ENCODE data around the gene RNF111. TPM values are rescaled to one million over a fixed set of nuclear protein-coding genes. Genes with fewer than 3 reads are reported as not detected.

The RNF111 gene
- polyA plus RNA-seq = 1 to 10 TPM; 7.6 to 9.7 TPM

DNA sequence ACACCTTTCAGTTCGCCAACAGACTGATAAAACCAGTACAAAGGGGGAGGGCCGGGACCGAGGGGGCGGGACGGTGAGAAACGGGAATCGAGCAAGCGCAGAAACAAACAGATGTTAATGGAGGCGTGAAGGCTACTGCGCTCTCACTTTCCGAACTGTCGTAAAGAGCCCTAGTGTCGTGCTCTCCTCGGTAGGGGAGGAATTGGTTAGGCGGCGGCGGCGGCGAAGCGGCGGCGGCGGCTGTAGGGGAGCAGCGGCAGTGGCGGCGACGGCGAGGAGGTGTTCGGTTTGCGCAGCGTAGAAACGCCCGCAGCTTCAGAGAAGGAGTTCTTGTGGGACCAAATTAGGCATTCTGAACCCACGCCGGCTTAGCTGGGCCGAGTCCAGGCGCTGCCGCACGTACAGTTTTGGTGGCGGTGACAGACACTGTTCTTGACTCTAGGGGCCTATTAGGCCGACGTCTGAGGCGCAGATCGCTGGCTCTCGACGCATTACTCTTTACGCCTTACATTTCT, at the start of gene RNF111:
RNF111 (plus strand) TSS at position 173 of the 515 bp plus-strand sequence. CDS start 43,160 bp downstream, outside the sequence.
- Histone ChIP-seq H3K27me3 (ENCODE audit: control insufficient read depth in 1 of 2, insufficient read depth in 2 of 2, low read length in 2 of 2) (no peaks in the 10 kb centered on the region), H3K9me3 (ENCODE audit: control insufficient read depth in 2 of 2, insufficient read depth in 1 of 2, low read depth in 1 of 2, low read length in 1 of 2) (no peaks in the 10 kb centered on the region)
- 0% methylated on average over 47 of the region's 47 CpGs for WGBS, 2 donors

DNA sequence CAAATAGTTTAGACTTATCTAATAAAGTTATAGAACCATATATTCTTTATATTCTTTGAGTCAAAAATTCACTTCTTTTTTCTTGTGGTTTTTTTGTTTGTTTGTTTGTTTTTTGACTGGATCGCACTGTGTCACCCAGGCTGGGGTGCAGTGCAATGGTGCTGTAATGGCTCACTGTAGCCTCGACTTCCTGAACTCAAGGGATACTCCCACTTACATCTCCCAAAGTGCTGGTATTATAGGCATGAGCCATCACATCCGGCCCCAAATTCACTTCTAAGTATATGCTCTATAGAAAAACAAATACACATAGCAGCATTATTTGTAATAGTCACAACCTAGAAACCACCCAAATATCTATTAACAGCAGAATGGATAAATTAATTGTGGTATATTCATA, 40.3 kb upstream of the RNF111 start:
- H3K36me3 ChIP-seq (ENCODE audit: control insufficient read depth in 2 of 2, insufficient read depth in 2 of 2, low read length in 1 of 2) = no peaks in the 10 kb centered on the region
- H3K9me3 ChIP-seq (ENCODE audit: control insufficient read depth in 2 of 2, insufficient read depth in 1 of 2, low read depth in 1 of 2, low read length in 1 of 2) = no peaks in the 10 kb centered on the region
- WGBS, 2 donors = 82 to 92% methylated on average over 3 of the region's 3 CpGs
- H3K27ac ChIP-seq (ENCODE audit: low read depth in 2 of 2, low read length in 1 of 2) = no peak overlapping the region
- no peak overlapping the region for H3K4me3 ChIP-seq (ENCODE audit: low read depth in 1 of 2, low read length in 2 of 2)
- H3K4me1 ChIP-seq (ENCODE audit: control insufficient read depth in 2 of 2, insufficient read depth in 2 of 2, low read length in 1 of 2) = peaks cover 0 to 2% of the 10 kb centered on the region in 2 donors
- H3K27me3 ChIP-seq (ENCODE audit: control insufficient read depth in 1 of 2, insufficient read depth in 2 of 2, low read length in 2 of 2) = no peaks in the 10 kb centered on the region

More for the DNA sequence above, at the start of gene RNF111:
- Histone ChIP-seq H3K4me3 (ENCODE audit: low read depth in 1 of 2, low read length in 2 of 2) (peak within 1 kb of the TSS; percentile 96), H3K27ac (ENCODE audit: low read depth in 2 of 2, low read length in 1 of 2) (peak within 1 kb of the TSS; percentile 94 to 98), H3K4me1 (ENCODE audit: control insufficient read depth in 2 of 2, insufficient read depth in 2 of 2, low read length in 1 of 2) (no peaks in the 10 kb centered on the region), H3K36me3 (ENCODE audit: control insufficient read depth in 2 of 2, insufficient read depth in 2 of 2, low read length in 1 of 2) (peaks cover 0 to 3% of the 10 kb centered on the region in 2 donors)

DNA sequence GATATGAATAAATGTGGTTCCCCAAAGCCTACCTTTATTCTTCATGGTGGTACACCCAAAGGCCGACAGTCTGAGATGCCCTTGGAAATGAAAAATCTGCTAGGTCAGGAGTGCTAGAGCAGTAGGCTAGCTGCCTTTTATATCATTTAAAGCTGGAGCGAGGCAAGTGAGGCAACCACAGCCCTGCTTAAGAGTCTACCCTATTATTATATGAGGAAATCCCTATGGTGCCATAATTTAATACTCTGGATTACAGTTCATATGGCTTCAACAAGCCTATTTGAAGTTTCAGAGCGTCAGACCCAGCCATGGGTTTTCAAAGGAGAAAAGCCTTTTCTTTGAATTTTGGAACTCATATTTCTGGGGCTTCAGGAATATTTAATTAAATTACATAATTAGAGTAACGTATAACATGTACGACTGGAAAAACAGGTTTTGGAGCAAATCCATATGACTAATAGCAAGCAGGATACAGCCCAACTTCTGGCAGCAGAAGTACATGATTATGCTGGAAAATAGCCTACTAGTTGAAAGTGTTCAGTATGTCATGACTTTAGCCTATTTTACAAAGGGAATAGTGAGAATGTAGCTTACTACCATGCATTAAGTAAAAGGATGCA, 36.0 kb upstream of the RNF111 start:
- Histone ChIP-seq H3K27ac (ENCODE audit: low read depth in 2 of 2, low read length in 1 of 2) (peak overlapping the region; percentile 86 to 89), H3K9me3 (ENCODE audit: control insufficient read depth in 2 of 2, insufficient read depth in 1 of 2, low read depth in 1 of 2, low read length in 1 of 2) (no peaks in the 10 kb centered on the region), H3K27me3 (ENCODE audit: control insufficient read depth in 1 of 2, insufficient read depth in 2 of 2, low read length in 2 of 2) (no peaks in the 10 kb centered on the region), H3K36me3 (ENCODE audit: control insufficient read depth in 2 of 2, insufficient read depth in 2 of 2, low read length in 1 of 2) (no peaks in the 10 kb centered on the region), H3K4me1 (ENCODE audit: control insufficient read depth in 2 of 2, insufficient read depth in 2 of 2, low read length in 1 of 2) (peaks cover 0 to 5% of the 10 kb centered on the region in 2 donors), H3K4me3 (ENCODE audit: low read depth in 1 of 2, low read length in 2 of 2) (peak overlapping the region in 1 of 2 donors; percentile 42)
- WGBS, 2 donors = 30 to 48% methylated on average over 5 of the region's 5 CpGs

DNA sequence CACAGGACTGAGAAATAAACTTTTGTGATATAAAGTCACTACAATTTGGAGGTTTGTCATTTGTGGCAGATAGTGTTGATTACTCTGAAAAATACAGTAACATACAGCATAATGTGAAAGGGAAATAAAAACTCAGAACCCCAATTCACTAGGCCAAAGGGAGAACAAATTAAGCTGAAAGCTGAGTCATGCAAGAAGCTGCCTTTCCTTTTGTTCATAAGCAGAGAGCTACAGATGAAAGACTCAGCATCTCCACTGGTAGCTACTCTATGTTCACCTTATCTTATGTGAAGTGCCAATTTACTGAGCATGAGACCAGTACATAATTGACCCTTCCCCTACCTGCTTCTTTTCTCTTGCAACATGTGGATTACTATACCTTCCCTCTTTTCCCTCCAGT, 34.7 kb upstream of the RNF111 start:
- Histone ChIP-seq H3K4me1 (ENCODE audit: control insufficient read depth in 2 of 2, insufficient read depth in 2 of 2, low read length in 1 of 2) (peaks cover 0 to 5% of the 10 kb centered on the region in 2 donors), H3K4me3 (ENCODE audit: low read depth in 1 of 2, low read length in 2 of 2) (no peak overlapping the region), H3K27me3 (ENCODE audit: control insufficient read depth in 1 of 2, insufficient read depth in 2 of 2, low read length in 2 of 2) (no peaks in the 10 kb centered on the region), H3K36me3 (ENCODE audit: control insufficient read depth in 2 of 2, insufficient read depth in 2 of 2, low read length in 1 of 2) (no peaks in the 10 kb centered on the region), H3K27ac (ENCODE audit: low read depth in 2 of 2, low read length in 1 of 2) (peak overlapping the region; percentile 91 to 93), H3K9me3 (ENCODE audit: control insufficient read depth in 2 of 2, insufficient read depth in 1 of 2, low read depth in 1 of 2, low read length in 1 of 2) (no peaks in the 10 kb centered on the region)

GRCh38 chr15:58957101-58957973, 30.1 kb upstream of the RNF111 start:
- Histone ChIP-seq H3K4me3 (ENCODE audit: low read depth in 1 of 2, low read length in 2 of 2) (no peak overlapping the region), H3K9me3 (ENCODE audit: control insufficient read depth in 2 of 2, insufficient read depth in 1 of 2, low read depth in 1 of 2, low read length in 1 of 2) (no peaks in the 10 kb centered on the region), H3K27ac (ENCODE audit: low read depth in 2 of 2, low read length in 1 of 2) (no peak overlapping the region), H3K27me3 (ENCODE audit: control insufficient read depth in 1 of 2, insufficient read depth in 2 of 2, low read length in 2 of 2) (no peaks in the 10 kb centered on the region), H3K36me3 (ENCODE audit: control insufficient read depth in 2 of 2, insufficient read depth in 2 of 2, low read length in 1 of 2) (no peaks in the 10 kb centered on the region), H3K4me1 (ENCODE audit: control insufficient read depth in 2 of 2, insufficient read depth in 2 of 2, low read length in 1 of 2) (peaks cover 0 to 1% of the 10 kb centered on the region in 2 donors)
- 29 to 31% methylated on average over 8 of the region's 8 CpGs for WGBS, 2 donors

DNA sequence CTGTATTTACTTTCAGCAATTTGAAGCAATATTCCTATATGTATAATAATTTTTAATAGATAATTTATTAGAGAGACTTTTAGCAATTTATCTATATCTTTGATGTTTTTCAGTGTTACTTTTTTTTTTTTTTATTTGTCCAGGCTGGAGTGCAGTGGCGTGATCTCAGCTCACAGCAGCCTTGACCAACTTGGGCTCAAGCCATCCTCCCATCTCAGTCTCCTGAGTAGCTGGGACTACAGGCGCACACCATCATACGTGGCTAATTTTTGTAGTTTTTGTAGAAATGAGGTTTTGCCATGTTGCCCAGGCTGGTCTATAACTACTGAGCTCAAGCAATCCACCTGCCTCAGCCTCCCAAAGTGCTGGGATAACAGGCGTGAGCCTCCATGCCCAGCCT, 28.7 kb upstream of the RNF111 start:
- no peaks in the 10 kb centered on the region for H3K36me3 ChIP-seq (ENCODE audit: control insufficient read depth in 2 of 2, insufficient read depth in 2 of 2, low read length in 1 of 2)
- 78 to 95% methylated on average over 4 of the region's 4 CpGs for WGBS, 2 donors
- no peaks in the 10 kb centered on the region for H3K4me1 ChIP-seq (ENCODE audit: control insufficient read depth in 2 of 2, insufficient read depth in 2 of 2, low read length in 1 of 2)
- H3K27ac ChIP-seq (ENCODE audit: low read depth in 2 of 2, low read length in 1 of 2) = no peak overlapping the region
- H3K9me3 ChIP-seq (ENCODE audit: control insufficient read depth in 2 of 2, insufficient read depth in 1 of 2, low read depth in 1 of 2, low read length in 1 of 2) = no peaks in the 10 kb centered on the region
- H3K27me3 ChIP-seq (ENCODE audit: control insufficient read depth in 1 of 2, insufficient read depth in 2 of 2, low read length in 2 of 2) = no peaks in the 10 kb centered on the region
- no peak overlapping the region for H3K4me3 ChIP-seq (ENCODE audit: low read depth in 1 of 2, low read length in 2 of 2)

- Histone ChIP-seq H3K27ac (ENCODE audit: low read depth in 2 of 2, low read length in 1 of 2) (no peak overlapping the region), H3K4me1 (ENCODE audit: control insufficient read depth in 2 of 2, insufficient read depth in 2 of 2, low read length in 1 of 2) (no peaks in the 10 kb centered on the region), H3K4me3 (ENCODE audit: low read depth in 1 of 2, low read length in 2 of 2) (no peak overlapping the region), H3K36me3 (ENCODE audit: control insufficient read depth in 2 of 2, insufficient read depth in 2 of 2, low read length in 1 of 2) (no peaks in the 10 kb centered on the region), H3K9me3 (ENCODE audit: control insufficient read depth in 2 of 2, insufficient read depth in 1 of 2, low read depth in 1 of 2, low read length in 1 of 2) (no peaks in the 10 kb centered on the region), H3K27me3 (ENCODE audit: control insufficient read depth in 1 of 2, insufficient read depth in 2 of 2, low read length in 2 of 2) (no peaks in the 10 kb centered on the region)
- 76 to 93% methylated on average over 1 of the region's 1 CpG for WGBS, 2 donors
Measured at GRCh38 chr15:58962136-58962535, 25.3 kb upstream of the RNF111 start.

GRCh38 chr15:58962662-58963565, 24.5 kb upstream of the RNF111 start:
- Histone ChIP-seq H3K4me3 (ENCODE audit: low read depth in 1 of 2, low read length in 2 of 2) (no peak overlapping the region), H3K27me3 (ENCODE audit: control insufficient read depth in 1 of 2, insufficient read depth in 2 of 2, low read length in 2 of 2) (no peaks in the 10 kb centered on the region), H3K36me3 (ENCODE audit: control insufficient read depth in 2 of 2, insufficient read depth in 2 of 2, low read length in 1 of 2) (no peaks in the 10 kb centered on the region), H3K27ac (ENCODE audit: low read depth in 2 of 2, low read length in 1 of 2) (peak overlapping the region in 1 of 2 donors; percentile 35), H3K4me1 (ENCODE audit: control insufficient read depth in 2 of 2, insufficient read depth in 2 of 2, low read length in 1 of 2) (no peaks in the 10 kb centered on the region), H3K9me3 (ENCODE audit: control insufficient read depth in 2 of 2, insufficient read depth in 1 of 2, low read depth in 1 of 2, low read length in 1 of 2) (no peaks in the 10 kb centered on the region)
- 65 to 71% methylated on average over 8 of the region's 8 CpGs for WGBS, 2 donors

DNA sequence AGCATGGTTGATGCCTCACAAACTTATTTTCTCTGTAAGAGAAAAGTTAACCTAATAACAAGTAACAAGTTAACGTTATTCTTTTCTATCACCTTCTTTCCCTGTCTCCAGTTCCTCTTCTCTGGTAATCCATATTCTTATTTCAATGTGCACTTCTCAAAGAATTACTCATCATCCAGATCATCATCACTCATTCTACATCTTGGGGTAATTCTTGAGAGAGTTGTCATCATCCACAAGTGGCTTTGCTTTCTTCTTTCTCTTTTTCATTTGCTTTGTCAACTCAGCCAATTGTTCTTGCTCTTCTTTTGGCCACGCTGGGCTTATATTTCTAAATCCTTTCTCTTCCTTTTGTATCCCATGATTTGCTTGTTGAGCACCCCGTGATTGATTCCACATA, 20.8 kb upstream of the RNF111 start:
- no peak overlapping the region for H3K4me3 ChIP-seq (ENCODE audit: low read depth in 1 of 2, low read length in 2 of 2)
- 79 to 86% methylated on average over 3 of the region's 3 CpGs for WGBS, 2 donors
- no peak overlapping the region for H3K27ac ChIP-seq (ENCODE audit: low read depth in 2 of 2, low read length in 1 of 2)
- no peaks in the 10 kb centered on the region for H3K9me3 ChIP-seq (ENCODE audit: control insufficient read depth in 2 of 2, insufficient read depth in 1 of 2, low read depth in 1 of 2, low read length in 1 of 2)
- no peaks in the 10 kb centered on the region for H3K36me3 ChIP-seq (ENCODE audit: control insufficient read depth in 2 of 2, insufficient read depth in 2 of 2, low read length in 1 of 2)
- H3K4me1 ChIP-seq (ENCODE audit: control insufficient read depth in 2 of 2, insufficient read depth in 2 of 2, low read length in 1 of 2) = no peaks in the 10 kb centered on the region
- H3K27me3 ChIP-seq (ENCODE audit: control insufficient read depth in 1 of 2, insufficient read depth in 2 of 2, low read length in 2 of 2) = no peaks in the 10 kb centered on the region

Measured in esophagus (tissue), 2 donors.